H1 (cell line): ENCODE data around the gene WNT9B. TPM values are rescaled to one million over a fixed set of nuclear protein-coding genes. Genes with fewer than 3 reads are reported as not detected.

Experiments used
- CTCF ChIA-PET: fragments of 300-600 bp; sonication (Branson Sonifier 250); formaldehyde crosslinking; loops from one replicate; lab custom pipeline; 2021; ENCODE audit not compliant: partially characterized antibody; lab: Charles Lee
- POLR2A ChIA-PET: fragments of 300-600 bp; sonication (Branson Sonifier 250); formaldehyde crosslinking; loops from one replicate; lab custom pipeline; 2021; ENCODE audit warnings: inconsistent platforms; ENCODE audit not compliant: partially characterized antibody; lab: Charles Lee
- DNase-seq, 2 experiments: peaks; one replicate each; pipeline versions ENCODE4 v3.0.0 to v3.0.0-alpha.2; 2010 to 2022; ENCODE audit warnings: low spot score in 2 of 2, low read depth in 1 of 2, mixed read lengths in 1 of 2
- FAIRE-seq: peaks from 2 replicates; lab custom pipeline; 2011; peaks lifted over from hg19 to GRCh38; lab: Jason Lieb, UNC
- H2AFZ ChIP-seq: 2 replicates; pipeline ENCODE4 v1.8.1; 2012; ENCODE audit warnings: low read length, inconsistent platforms
- H2AK5ac ChIP-seq: 2 replicates; pipeline ENCODE4 v1.6.1; 2013; ENCODE audit warnings: low read depth, low read length
- H2BK120ac ChIP-seq: replicated peaks from 2 replicates; pipeline ENCODE3; 2013; ENCODE audit warnings: low read depth, low read length, inconsistent platforms
- H2BK12ac ChIP-seq: 2 replicates; pipeline ENCODE4 v1.6.1; 2013; ENCODE audit warnings: low read depth, low read length
- H2BK15ac ChIP-seq: 2 replicates; pipeline ENCODE4 v1.6.1; 2013; ENCODE audit warnings: low read length
- H2BK20ac ChIP-seq: 2 replicates; pipeline ENCODE4 v1.6.1; 2013; ENCODE audit warnings: low read length
- H2BK5ac ChIP-seq: 2 replicates; pipeline ENCODE4 v1.6.1; 2013; ENCODE audit warnings: low read depth, low read length
- H3K14ac ChIP-seq: 2 replicates; pipeline ENCODE4 v1.6.1; 2013; ENCODE audit warnings: inconsistent platforms; ENCODE audit not compliant: insufficient read length
- H3K18ac ChIP-seq: 2 replicates; pipeline ENCODE4 v1.6.1; 2013; ENCODE audit warnings: low read length; ENCODE audit errors: extremely low read depth
- H3K23ac ChIP-seq: 2 replicates; pipeline ENCODE4 v1.6.1; 2013; ENCODE audit warnings: inconsistent platforms; ENCODE audit not compliant: insufficient read length
- H3K23me2 ChIP-seq: 2 replicates; pipeline ENCODE4 v1.6.1; 2013; ENCODE audit warnings: low read depth, low read length
- H3K27ac ChIP-seq: 2 replicates; pipeline ENCODE4 v1.6.1; 2011; ENCODE audit warnings: low read depth, low read length, inconsistent platforms
- H3K27me3 ChIP-seq, 4 experiments: replicated peaks in 1 of 4; 1 replicate in 1 of 4; 2 replicates in 3 of 4; pipeline versions ENCODE4 v1.6.1 to v1.8.1; 2011 to 2013; ENCODE audit warnings: low read length in 3 of 4, mild to moderate bottlenecking in 3 of 4, inconsistent platforms in 2 of 4, mixed read lengths in 2 of 4, moderate library complexity in 1 of 4; ENCODE audit not compliant: control insufficient read depth in 3 of 4, insufficient read depth in 3 of 4; ENCODE audit errors: extremely low read depth in 1 of 4
- H3K36me3 ChIP-seq, 4 experiments: 2 replicates each; pipeline versions ENCODE4 v1.6.1 to v1.8.1; 2011 to 2013; ENCODE audit warnings: mild to moderate bottlenecking in 4 of 4, low read length in 3 of 4, moderate library complexity in 2 of 4, control low read depth in 1 of 4, inconsistent platforms in 1 of 4; ENCODE audit not compliant: insufficient read depth in 4 of 4, control insufficient read depth in 2 of 4
- H3K4ac ChIP-seq: replicated peaks from 2 replicates; pipeline ENCODE3; 2013; ENCODE audit warnings: low read length, low read depth, mixed read lengths, inconsistent platforms; ENCODE audit not compliant: insufficient read length
- H3K4me1 ChIP-seq, 4 experiments: replicated peaks in 1 of 4; 1 replicate in 1 of 4; 2 replicates in 3 of 4; pipeline versions ENCODE4 v1.6.1 to v1.8.1; 2011 to 2013; ENCODE audit warnings: low read length in 3 of 4, inconsistent platforms in 2 of 4, mixed read lengths in 1 of 4; ENCODE audit not compliant: insufficient read depth in 4 of 4, control insufficient read depth in 3 of 4
- H3K4me2 ChIP-seq, 2 experiments: 2 replicates each; pipeline versions ENCODE4 v1.6.1 to v1.8.1; 2011 to 2013; ENCODE audit warnings: low read depth in 2 of 2, low read length in 2 of 2, control low read depth in 1 of 2, inconsistent platforms in 1 of 2, mild to moderate bottlenecking in 1 of 2; ENCODE audit not compliant: insufficient read depth in 1 of 2
- H3K4me3 ChIP-seq, 4 experiments: fragments of 200-600, 300-600 bp in 1 of 4; sonication (generic), shearing (Covaris generic), sonication (Bioruptor Twin) in 1 of 4; 2 replicates each; pipeline versions ENCODE4 v1.5.1 to v1.8.1; 2011 to 2016; ENCODE audit warnings: low read length in 4 of 4, low read depth in 3 of 4, control low read depth in 2 of 4, inconsistent platforms in 2 of 4, mild to moderate bottlenecking in 2 of 4, mixed read lengths in 1 of 4, moderate library complexity in 1 of 4; ENCODE audit not compliant: insufficient read depth in 2 of 4; ENCODE audit errors: extremely low read depth in 1 of 4
- H3K56ac ChIP-seq: replicated peaks from 2 replicates; pipeline ENCODE3; 2013; ENCODE audit warnings: low read depth, mild to moderate bottlenecking, mixed read lengths, low read length, inconsistent platforms; ENCODE audit not compliant: insufficient read length
- H3K79me1 ChIP-seq: 2 replicates; pipeline ENCODE4 v1.6.1; 2013; ENCODE audit warnings: low read depth, low read length, control low read depth
- H3K79me2 ChIP-seq, 2 experiments: 2 replicates each; pipeline versions ENCODE4 v1.6.1 to v1.8.1; 2012 to 2013; ENCODE audit warnings: low read length in 2 of 2, mild to moderate bottlenecking in 2 of 2, inconsistent platforms in 1 of 2; ENCODE audit not compliant: insufficient read depth in 2 of 2, control insufficient read depth in 1 of 2
- H3K9ac ChIP-seq, 4 experiments: replicated peaks in 1 of 4; 1 replicate in 1 of 4; 2 replicates in 3 of 4; pipeline versions ENCODE4 v1.6.1 to v1.8.1; 2011 to 2013; ENCODE audit warnings: low read depth in 3 of 4, low read length in 3 of 4, control low read depth in 2 of 4, mild to moderate bottlenecking in 2 of 4, moderate library complexity in 2 of 4, inconsistent platforms in 1 of 4; ENCODE audit errors: extremely low read depth in 1 of 4
- H3K9me3 ChIP-seq, 2 experiments: 2 replicates each; pipeline versions ENCODE4 v1.6.1 to v1.8.1; 2012 to 2013; ENCODE audit warnings: mild to moderate bottlenecking in 2 of 2, moderate library complexity in 2 of 2, control low read depth in 1 of 2, inconsistent platforms in 1 of 2, low read depth in 1 of 2, low read length in 1 of 2, mixed read lengths in 1 of 2; ENCODE audit not compliant: insufficient read depth in 2 of 2
- H4K20me1 ChIP-seq, 2 experiments: replicated peaks in 1 of 2; 2 replicates each; pipeline versions ENCODE3 to v1.8.1; 2011 to 2013; ENCODE audit warnings: inconsistent platforms in 2 of 2, low read length in 2 of 2, mild to moderate bottlenecking in 1 of 2; ENCODE audit not compliant: insufficient read depth in 2 of 2, control insufficient read depth in 1 of 2
- H4K5ac ChIP-seq: 2 replicates; pipeline ENCODE4 v1.6.1; 2013; ENCODE audit warnings: low read length, low read depth, mixed read lengths, inconsistent platforms; ENCODE audit not compliant: insufficient read length
- H4K8ac ChIP-seq: 2 replicates; pipeline ENCODE4 v1.8.0; 2013; ENCODE audit warnings: mild to moderate bottlenecking, moderate library complexity, low read length, inconsistent platforms; ENCODE audit not compliant: insufficient read depth; ENCODE audit errors: extremely low read depth
- H4K91ac ChIP-seq: replicated peaks from 2 replicates; pipeline ENCODE3; 2013; ENCODE audit warnings: low read length, mixed read lengths, inconsistent platforms; ENCODE audit not compliant: insufficient read length
- ASH2L ChIP-seq: fragments of 200-600, 300-600 bp; sonication (generic); IDR thresholded peaks from one replicate; pipeline ENCODE4 v1.7.1; 2017; ENCODE audit warnings: low read length
- ATF3 ChIP-seq: IDR thresholded peaks from 2 replicates; pipeline ENCODE4 v1.6.1; 2011; ENCODE audit warnings: low read depth, mild to moderate bottlenecking, low read length; ENCODE audit not compliant: insufficient read depth
- CREB1 ChIP-seq: IDR thresholded peaks from 2 replicates; pipeline ENCODE4 v1.6.1; 2012; ENCODE audit warnings: inconsistent platforms
- GABPA ChIP-seq: IDR thresholded peaks from 2 replicates; pipeline ENCODE4 v1.6.1; 2011; ENCODE audit warnings: mild to moderate bottlenecking, low read length, moderate library complexity, borderline replicate concordance; ENCODE audit not compliant: insufficient read depth
- KDM4A ChIP-seq: IDR thresholded peaks from one replicate; pipeline ENCODE4 v1.7.1; 2012; ENCODE audit warnings: low read depth, mild to moderate bottlenecking, moderate library complexity, low read length, inconsistent platforms; ENCODE audit not compliant: severe bottlenecking
- KDM5A ChIP-seq: fragments of 200-600 bp; IDR thresholded peaks from 2 replicates; pipeline ENCODE4 v1.7.1; 2012; ENCODE audit warnings: mild to moderate bottlenecking, low read length, inconsistent platforms, mixed read lengths
- MAX ChIP-seq: IDR thresholded peaks from 2 replicates; pipeline ENCODE4 v1.6.1; 2012; ENCODE audit warnings: inconsistent platforms
- POLR2A ChIP-seq, 2 experiments: IDR thresholded peaks; 1 replicate in 1 of 2; 2 replicates in 1 of 2; pipeline ENCODE4 v1.6.1; 2011; ENCODE audit warnings: low read depth in 2 of 2, low read length in 2 of 2, mild to moderate bottlenecking in 2 of 2; ENCODE audit errors: control extremely low read depth in 1 of 2
- POLR2AphosphoS5 ChIP-seq: IDR thresholded peaks from 2 replicates; pipeline ENCODE4 v1.6.1; 2011; ENCODE audit warnings: low read depth, low read length
- RXRA ChIP-seq: IDR thresholded peaks from 2 replicates; pipeline ENCODE4 v1.6.1; 2011; ENCODE audit warnings: low read depth, mild to moderate bottlenecking, low read length, moderate library complexity; ENCODE audit not compliant: insufficient read depth
- SP4 ChIP-seq: IDR thresholded peaks from 2 replicates; pipeline ENCODE4 v1.6.1; 2012; ENCODE audit warnings: low read length, inconsistent platforms
- TAF1 ChIP-seq: IDR thresholded peaks from 2 replicates; pipeline ENCODE4 v1.6.1; 2011; ENCODE audit warnings: mild to moderate bottlenecking, low read depth, low read length
- WGBS, 2 experiments: shearing (Covaris generic) in 1 of 2; methylation state at CpG; one replicate each; pipeline versions ENCODE4 v1.1.6 to v1.1.7; 2013 to 2015; ENCODE audit warnings: low lambda C conversion rate in 2 of 2, mixed read lengths in 2 of 2, inconsistent platforms in 1 of 2, low coverage in 1 of 2, missing lambda C conversion rate in 1 of 2; ENCODE audit not compliant: insufficient replicate concordance in 2 of 2, insufficient coverage in 1 of 2, insufficient read length in 1 of 2; ENCODE audit errors: extremely low coverage in 1 of 2, missing lambda C conversion rate in 1 of 2; 5-methylcytosine and 5-hydroxymethylcytosine counted together
- polyA plus RNA-seq, 7 experiments: library from polyadenylated mRNA; depleted of rRNA in 3 of 7; stranded (reverse) in 5 of 7; unstranded in 2 of 7; fragments of >200 nt in 5 of 7; fragments of 200-250 nt in 2 of 7; gene quantifications; 1 replicate in 5 of 7; 2 replicates in 1 of 7; 4 replicates in 1 of 7; pipeline versions ENCODE4 v1.2.1 to v1.2.3, GENCODE V29; 2011 to 2013; ENCODE audit warnings: missing spikeins in 2 of 7, mixed read lengths in 2 of 7
- total RNA-seq: library from RNA; stranded (reverse); fragmentation: NEBNext Ultra II Directional; extraction: Animal tissue kit (Norgen Biotek cat#: 25700); gene quantifications from 2 replicates; pipeline ENCODE4 v1.2.1, GENCODE V29; 2021

The WNT9B gene
- total and polyA plus RNA-seq, 2 of the 8 experiments (the other 6 are each of a cell fraction or from before 2014, with no cell fraction given) = 0.21 TPM; not detected in 1

- Histone ChIP-seq H4K5ac (peak within 1 kb of the TSS; percentile 99), H3K4me3 (peak within 1 kb of the TSS; percentile 92 to 99 (median 96)), H3K4me1 (peaks cover 0 to 2% (median 0%) of the 10 kb centered on the region in 4 experiments; a peak in 2 of 7 replicates), H3K9ac (peak within 1 kb of the TSS; percentile 74 to 98 (median 94)), H3K23ac (no peak within 1 kb of the TSS), H3K56ac (peak within 1 kb of the TSS; percentile 96), H2AFZ (peak within 1 kb of the TSS; percentile 98), H3K27ac (peak within 1 kb of the TSS; percentile 99), H2BK12ac (peak within 1 kb of the TSS; percentile 100; the same call in 1 of the 2 replicates), H3K36me3 (no peaks in the 10 kb centered on the region), H2AK5ac (no peak within 1 kb of the TSS), H4K20me1 (peaks cover 4 to 5% of the 10 kb centered on the region in 2 experiments), H3K18ac (peak within 1 kb of the TSS; percentile 100), H3K23me2 (peaks cover 2% of the 10 kb centered on the region; the same call in 1 of the 2 replicates), H3K27me3 (no peaks in the 10 kb centered on the region), H3K14ac (no peak within 1 kb of the TSS), H3K4ac (peak within 1 kb of the TSS; percentile 57), H3K4me2 (peak within 1 kb of the TSS; percentile 77 to 92), H2BK15ac (peak within 1 kb of the TSS; percentile 100), H2BK20ac (peak within 1 kb of the TSS; percentile 99), H2BK5ac (peak within 1 kb of the TSS; percentile 100), H4K91ac (peak within 1 kb of the TSS; percentile 100), H3K79me1 (peaks cover 5% of the 10 kb centered on the region; the same call in 1 of the 2 replicates), H3K9me3 (no peaks in the 10 kb centered on the region), H3K79me2 (peaks cover 10 to 50% of the 10 kb centered on the region in 2 experiments), H4K8ac (peak within 1 kb of the TSS; percentile 100), H2BK120ac (no peak within 1 kb of the TSS)
- DNase-seq (peak; percentile 73 to 95), FAIRE-seq (peak; percentile 58)
- WGBS, 2 experiments = 2% methylated on average over 52 of the region's 52 CpGs; no CpG with 5 or more reads in 1 of the 2 experiments
- ChIA-PET CTCF (no interaction called here), POLR2A (interaction anchor here (0.9 kb wide), 1 partner anchor 12 kb away, joined by 3 read pairs; no protein-coding TSS in a partner anchor)
- peak; percentile 92 to 96 for TF ChIP-seq POLR2A (IDR thresholded peaks at IDR 0.05; ENCODE audit: control extremely low read depth in 1 of 2, low read depth in 2 of 2, low read length in 2 of 2)
- TF ChIP-seq ASH2L = peak; percentile 91
- TF ChIP-seq RXRA = no peak
- peak; percentile 68; the same call in 1 of the 2 replicates for TF ChIP-seq KDM5A
- no peak for TF ChIP-seq ATF3
- peak; percentile 97 for TF ChIP-seq GABPA
- peak; percentile 73 for TF ChIP-seq MAX
- TF ChIP-seq TAF1 = peak; percentile 87
- TF ChIP-seq SP4 = peak; percentile 100
- TF ChIP-seq POLR2AphosphoS5 = peak; percentile 90
- peak; percentile 29; the same call in 1 of the 2 replicates for TF ChIP-seq CREB1
- peak; percentile 33 for TF ChIP-seq KDM4A
Measured at GRCh38 chr17:46922804-46923635, 71.6 kb downstream of the WNT9B start, which contains the start of gene GOSR2. GOSR2 (plus strand) TSS chr17:46923160; CDS start chr17:46923193, 33 bp downstream.
